ENCODE results near the gene C20orf204. TPM values are rescaled to one million over a fixed set of nuclear protein-coding genes. Genes with fewer than 3 reads are reported as not detected.

The C20orf204 gene
- total and polyA plus RNA-seq, 2 of the 8 experiments (the other 6 are each of a cell fraction or from before 2014, with no cell fraction given), result 0.39 to 0.52 TPM

- no peak for TF ChIP-seq SIN3A (conservative IDR thresholded peaks at IDR 0.05 in 1 of 2, IDR thresholded peaks at IDR 0.05 in 1 of 2; ENCODE audit: low read depth in 1 of 2, low read length in 2 of 2)
These were observed 13.3 kb downstream of the C20orf204 start, which contains the start of gene SOX18 (continued) for GRCh38 chr20:64049060-64049877.
